IMR-90 (cell line): ENCODE data around the gene COTL1. TPM values are rescaled to one million over a fixed set of nuclear protein-coding genes. Genes with fewer than 3 reads are reported as not detected.
A peak's percentile ranks its signal among the peaks of the same experiment; 100 is the strongest.

Experiments used
- ATAC-seq: fragments of 200-7000 bp; cut with Tn5 transposase; 2 replicates; pipeline ENCODE4 v1.9.1; 2020; ENCODE audit warnings: low read depth, mild to moderate bottlenecking, moderate library complexity
- BruUV-seq: library from RNA; stranded (reverse); fragments of 400-500 nt; replicated peaks from 2 replicates; lab custom pipeline; 2021; lab: Mats Ljungman, UMichigan
- CTCF ChIA-PET: fragments of 300-600 bp; formaldehyde crosslinking; extraction: SDS; loops from one replicate; lab custom pipeline; 2021; ENCODE audit warnings: antibody characterized with exemption; lab: Yijun Ruan, JAX
- POLR2A ChIA-PET: fragments of 300-600 bp; sonication (Branson Sonifier 250); formaldehyde crosslinking; loops from one replicate; lab custom pipeline; 2022; ENCODE audit warnings: antibody characterized with exemption; ENCODE audit not compliant: unreplicated experiment; lab: Charles Lee
- DNase-seq: peaks from one replicate; pipeline ENCODE4 v3.0.0; 2013
- H2AFZ ChIP-seq: replicated peaks from 2 replicates; pipeline ENCODE3; 2013; ENCODE audit warnings: low read length, mild to moderate bottlenecking; ENCODE audit not compliant: poor library complexity
- H2AK5ac ChIP-seq: 2 replicates; pipeline ENCODE4 v1.6.1; 2013; ENCODE audit warnings: low read depth, low read length, inconsistent platforms
- H2AK9ac ChIP-seq: replicated peaks from 2 replicates; pipeline ENCODE3; 2013; ENCODE audit warnings: mild to moderate bottlenecking, low read depth, low read length, moderate library complexity; ENCODE audit not compliant: poor library complexity
- H2BK120ac ChIP-seq: 2 replicates; pipeline ENCODE4 v1.6.1; 2013; ENCODE audit warnings: low read depth, low read length, inconsistent platforms
- H2BK15ac ChIP-seq: 3 replicates; pipeline ENCODE4 v1.6.1; 2013; ENCODE audit warnings: low read depth, low read length, inconsistent platforms
- H2BK20ac ChIP-seq: 2 replicates; pipeline ENCODE4 v1.6.1; 2013; ENCODE audit warnings: low read depth, mild to moderate bottlenecking, inconsistent platforms, low read length, moderate library complexity
- H2BK5ac ChIP-seq: 2 replicates; pipeline ENCODE4 v1.6.1; 2013; ENCODE audit warnings: mild to moderate bottlenecking, low read depth, low read length, inconsistent platforms; ENCODE audit not compliant: poor library complexity, severe bottlenecking
- H3K14ac ChIP-seq: replicated peaks from 2 replicates; pipeline ENCODE4 v1.6.1; 2013; ENCODE audit warnings: low read depth, low read length, inconsistent platforms
- H3K18ac ChIP-seq: 2 replicates; pipeline ENCODE4 v1.6.1; 2013; ENCODE audit warnings: low read depth, low read length, control low read depth
- H3K23ac ChIP-seq: 2 replicates; pipeline ENCODE4 v1.6.1; 2013; ENCODE audit warnings: low read depth, low read length, inconsistent platforms
- H3K27ac ChIP-seq: 2 replicates; pipeline ENCODE4 v1.5.1; 2013; ENCODE audit warnings: mild to moderate bottlenecking, control low read depth, low read length; ENCODE audit not compliant: insufficient read depth
- H3K27me3 ChIP-seq: 2 replicates; pipeline ENCODE4 v1.6.1; 2013; ENCODE audit warnings: low read length; ENCODE audit not compliant: control insufficient read depth, insufficient read depth
- H3K36me3 ChIP-seq: 2 replicates; pipeline ENCODE4 v1.6.1; 2013; ENCODE audit warnings: low read length, mixed read lengths; ENCODE audit not compliant: control insufficient read depth, insufficient read depth
- H3K4ac ChIP-seq: 2 replicates; pipeline ENCODE4 v1.6.1; 2013; ENCODE audit warnings: low read depth, low read length, inconsistent platforms
- H3K4me1 ChIP-seq: 2 replicates; pipeline ENCODE4 v1.6.1; 2013; ENCODE audit warnings: low read length, mixed read lengths; ENCODE audit not compliant: control insufficient read depth, insufficient read depth
- H3K4me2 ChIP-seq: 2 replicates; pipeline ENCODE4 v1.6.1; 2013; ENCODE audit warnings: low read depth, mild to moderate bottlenecking, control low read depth, low read length, moderate library complexity
- H3K4me3 ChIP-seq: 2 replicates; pipeline ENCODE4 v1.5.1; 2013; ENCODE audit warnings: low read depth, mild to moderate bottlenecking, control low read depth, low read length, moderate library complexity; ENCODE audit not compliant: insufficient read depth
- H3K56ac ChIP-seq: 2 replicates; pipeline ENCODE4 v1.6.1; 2013; ENCODE audit warnings: low read length, inconsistent platforms; ENCODE audit not compliant: insufficient read depth; ENCODE audit errors: extremely low read depth
- H3K79me1 ChIP-seq, 2 experiments: 2 replicates each; pipeline ENCODE4 v1.6.1; 2013; ENCODE audit warnings: low read length in 2 of 2, inconsistent platforms in 1 of 2, low read depth in 1 of 2
- H3K9ac ChIP-seq: 2 replicates; pipeline ENCODE4 v1.6.1; 2013; ENCODE audit warnings: low read depth, low read length, control low read depth
- H3K9me1 ChIP-seq: 2 replicates; pipeline ENCODE4 v1.6.1; 2013; ENCODE audit warnings: low read length, inconsistent platforms; ENCODE audit not compliant: insufficient read depth
- H3K9me3 ChIP-seq: 2 replicates; pipeline ENCODE4 v1.6.1; 2013; ENCODE audit warnings: low read length; ENCODE audit not compliant: control insufficient read depth, insufficient read depth
- H4K20me1 ChIP-seq: 2 replicates; pipeline ENCODE4 v1.6.1; 2013; ENCODE audit warnings: low read length, inconsistent platforms; ENCODE audit not compliant: insufficient read depth
- H4K5ac ChIP-seq: 2 replicates; pipeline ENCODE4 v1.6.1; 2013; ENCODE audit warnings: mild to moderate bottlenecking, low read depth, low read length, control low read depth
- H4K8ac ChIP-seq, 2 experiments: 2 replicates each; pipeline ENCODE4 v1.6.1; 2013; ENCODE audit warnings: low read depth in 2 of 2, low read length in 2 of 2, control low read depth in 1 of 2, inconsistent platforms in 1 of 2
- H4K91ac ChIP-seq: 2 replicates; pipeline ENCODE4 v1.6.1; 2013; ENCODE audit warnings: low read depth, low read length, inconsistent platforms; ENCODE audit not compliant: insufficient read depth
- MAFK ChIP-seq: IDR thresholded peaks from 2 replicates; pipeline ENCODE4 v1.6.1; 2012; ENCODE audit warnings: low read depth, low read length, improper control_type of control experiment
- MXI1 ChIP-seq: IDR thresholded peaks from 2 replicates; pipeline ENCODE4 v1.6.1; 2012; ENCODE audit warnings: low read depth, mild to moderate bottlenecking, low read length, moderate library complexity, borderline replicate concordance
- POLR2A ChIP-seq: IDR thresholded peaks from 2 replicates; pipeline ENCODE4 v1.6.1; 2012; ENCODE audit warnings: mild to moderate bottlenecking, low read depth, low read length
- RCOR1 ChIP-seq: IDR thresholded peaks from 2 replicates; pipeline ENCODE4 v1.6.1; 2012; ENCODE audit warnings: mild to moderate bottlenecking, low read length, improper control_type of control experiment; ENCODE audit not compliant: insufficient replicate concordance
- SMC3 ChIP-seq: fragments of 150-350 bp; IDR thresholded peaks from 2 replicates; pipeline ENCODE4 v1.6.1; 2016; ENCODE audit warnings: low read depth, mild to moderate bottlenecking, antibody characterized with exemption, low read length, moderate library complexity
- WGBS, 2 experiments: methylation state at CpG; one replicate each; pipeline versions ENCODE4 v1.1.5 to v1.1.7; 2013; ENCODE audit warnings: missing lambda C conversion rate in 2 of 2; ENCODE audit not compliant: insufficient read length in 1 of 2; ENCODE audit errors: extremely low coverage in 2 of 2; 5-methylcytosine and 5-hydroxymethylcytosine counted together
- dilution Hi-C: fragments of 300-500 bp; cut with HindIII; formaldehyde crosslinking; loops from one replicate; pipeline ENCODE4 v1.14.3; 2018; ENCODE audit warnings: low sequenced_read_pairs; ENCODE audit not compliant: unreplicated experiment
- in situ Hi-C: fragments of 300-500 bp; cut with MboI; formaldehyde crosslinking; loops from 3 replicates; pipeline ENCODE4 v1.14.3; 2019; ENCODE audit warnings: low sequenced_read_pairs, inconsistent platforms, mixed read lengths
- intact Hi-C: fragments of 100-400 bp; cut with micrococcal nuclease; formaldehyde crosslinking; loops from 2 replicates; pipeline ENCODE4 v1.10.0; 2022
- polyA plus RNA-seq, 3 experiments: library from polyadenylated mRNA; depleted of rRNA; stranded (reverse); fragments of >200 nt; gene quantifications; 2 replicates each; pipeline ENCODE4 v1.2.3, GENCODE V29; 2012; ENCODE audit warnings: low replicate concordance in 1 of 3
- total RNA-seq: library from RNA; depleted of rRNA; stranded (reverse); fragments of >200 nt; gene quantifications from 2 replicates; pipeline ENCODE4 v1.2.3, GENCODE V29; 2012
- TF ChIP-seq, protein P1 (sequence below): fragments of 150-350 bp; IDR thresholded peaks from 2 replicates; pipeline ENCODE4 v1.6.1; 2016; ENCODE audit warnings: low read depth, mild to moderate bottlenecking, low read length, moderate library complexity, borderline replicate concordance
- TF ChIP-seq, protein P2 (sequence below): conservative IDR thresholded peaks from 2 replicates; pipeline ENCODE4 v1.5.1; 2012; ENCODE audit warnings: mild to moderate bottlenecking, low read depth, low read length, improper control_type of control experiment

COTL1 gene
- total and polyA plus RNA-seq, 2 of the 4 experiments (the other 2 are of a cell fraction), result 144 to 258 TPM

DNA sequence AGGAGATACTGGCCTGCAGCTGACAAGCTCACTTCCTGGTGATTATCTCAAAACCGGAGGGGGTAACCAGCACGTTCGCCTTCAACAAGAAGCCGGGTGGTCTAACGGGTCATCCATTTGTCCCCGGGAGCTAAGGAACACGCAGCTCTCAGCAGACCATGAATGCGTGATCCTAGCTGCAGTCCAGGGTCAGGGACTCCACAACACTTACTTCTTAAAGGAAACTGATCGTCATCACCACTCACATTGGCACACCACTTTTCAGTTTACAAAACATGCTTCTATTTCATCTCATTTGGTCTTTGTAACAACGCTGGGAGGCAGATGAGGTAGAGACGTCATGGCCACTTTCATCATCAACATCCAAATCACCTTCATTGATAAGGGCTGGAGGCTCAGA is 25.2 kb downstream of the COTL1 start:
- ATAC-seq (no peak), DNase-seq (no peak)
- peaks cover 44% of the 10 kb centered on the region for H3K36me3 ChIP-seq
- 0 out of 2 replicates have a peak overlapping the region, but pooled peaks have one; percentile 20 for H2AK5ac ChIP-seq
- no peak overlapping the region for H3K18ac ChIP-seq
- no peak overlapping the region for H2AK9ac ChIP-seq
- H3K9me3 ChIP-seq, result no peaks in the 10 kb centered on the region
- H4K91ac ChIP-seq, result no peak overlapping the region
- no peak overlapping the region for H4K5ac ChIP-seq
- H3K9ac ChIP-seq, result no peak overlapping the region
- no peak overlapping the region; the same call in 1 of the 2 replicates for H3K23ac ChIP-seq
- no peak overlapping the region for H2BK120ac ChIP-seq
- H2AFZ ChIP-seq, result no peak overlapping the region
- BruUV-seq, result no TSS peak
- no peak overlapping the region for H2BK15ac ChIP-seq
- no peak overlapping the region for H3K4me2 ChIP-seq
- H4K20me1 ChIP-seq, result peaks cover 85% of the 10 kb centered on the region
- TF ChIP-seq SMC3, result no peak
- no peak for TF ChIP-seq POLR2A
- TF ChIP-seq, protein P1, sequence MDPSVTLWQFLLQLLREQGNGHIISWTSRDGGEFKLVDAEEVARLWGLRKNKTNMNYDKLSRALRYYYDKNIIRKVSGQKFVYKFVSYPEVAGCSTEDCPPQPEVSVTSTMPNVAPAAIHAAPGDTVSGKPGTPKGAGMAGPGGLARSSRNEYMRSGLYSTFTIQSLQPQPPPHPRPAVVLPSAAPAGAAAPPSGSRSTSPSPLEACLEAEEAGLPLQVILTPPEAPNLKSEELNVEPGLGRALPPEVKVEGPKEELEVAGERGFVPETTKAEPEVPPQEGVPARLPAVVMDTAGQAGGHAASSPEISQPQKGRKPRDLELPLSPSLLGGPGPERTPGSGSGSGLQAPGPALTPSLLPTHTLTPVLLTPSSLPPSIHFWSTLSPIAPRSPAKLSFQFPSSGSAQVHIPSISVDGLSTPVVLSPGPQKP, result no peak
- TF ChIP-seq, protein P2, sequence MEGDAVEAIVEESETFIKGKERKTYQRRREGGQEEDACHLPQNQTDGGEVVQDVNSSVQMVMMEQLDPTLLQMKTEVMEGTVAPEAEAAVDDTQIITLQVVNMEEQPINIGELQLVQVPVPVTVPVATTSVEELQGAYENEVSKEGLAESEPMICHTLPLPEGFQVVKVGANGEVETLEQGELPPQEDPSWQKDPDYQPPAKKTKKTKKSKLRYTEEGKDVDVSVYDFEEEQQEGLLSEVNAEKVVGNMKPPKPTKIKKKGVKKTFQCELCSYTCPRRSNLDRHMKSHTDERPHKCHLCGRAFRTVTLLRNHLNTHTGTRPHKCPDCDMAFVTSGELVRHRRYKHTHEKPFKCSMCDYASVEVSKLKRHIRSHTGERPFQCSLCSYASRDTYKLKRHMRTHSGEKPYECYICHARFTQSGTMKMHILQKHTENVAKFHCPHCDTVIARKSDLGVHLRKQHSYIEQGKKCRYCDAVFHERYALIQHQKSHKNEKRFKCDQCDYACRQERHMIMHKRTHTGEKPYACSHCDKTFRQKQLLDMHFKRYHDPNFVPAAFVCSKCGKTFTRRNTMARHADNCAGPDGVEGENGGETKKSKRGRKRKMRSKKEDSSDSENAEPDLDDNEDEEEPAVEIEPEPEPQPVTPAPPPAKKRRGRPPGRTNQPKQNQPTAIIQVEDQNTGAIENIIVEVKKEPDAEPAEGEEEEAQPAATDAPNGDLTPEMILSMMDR, result no peak
- TF ChIP-seq RCOR1, result no peak
- no peak for TF ChIP-seq MXI1
- TF ChIP-seq MAFK, result no peak
- 36% methylated on average over 4 of the region's 11 CpGs; no CpG with 5 or more reads in 1 of the 2 experiments for WGBS, 2 experiments
- H2BK20ac ChIP-seq, result no peak overlapping the region
- H3K27me3 ChIP-seq, result no peaks in the 10 kb centered on the region
- no peak overlapping the region; the same call in 1 of the 2 replicates for H3K14ac ChIP-seq
- no peak overlapping the region for H3K4me3 ChIP-seq
- no peak overlapping the region for H2BK5ac ChIP-seq
- in situ Hi-C loops (no loop called here), dilution Hi-C loops (no loop called here), intact Hi-C loops (no loop called here)
- H3K9me1 ChIP-seq, result peaks cover 63% of the 10 kb centered on the region
- POLR2A ChIA-PET, result no interaction called here
- H3K4ac ChIP-seq, result no peak overlapping the region
- H4K8ac ChIP-seq, result no peak overlapping the region
- H3K4me1 ChIP-seq, result peaks cover 17% of the 10 kb centered on the region
- no peak overlapping the region for H3K56ac ChIP-seq
- H3K79me1 ChIP-seq, result peaks cover 47 to 89% of the 10 kb centered on the region in 2 experiments
- CTCF ChIA-PET, result no interaction called here
- H3K27ac ChIP-seq, result no peak overlapping the region
